IMR-90 (cell line): Measurements from ENCODE around the gene ZNFX1. TPM values are rescaled to one million over a fixed set of nuclear protein-coding genes. Genes with fewer than 3 reads are reported as not detected.

Source experiments
- ATAC-seq: fragments of 200-7000 bp; cut with Tn5 transposase; 2 replicates; pipeline ENCODE4 v1.9.1; 2020; ENCODE audit warnings: low read depth, mild to moderate bottlenecking, moderate library complexity
- BruUV-seq: library from RNA; stranded (reverse); fragments of 400-500 nt; replicated peaks from 2 replicates; lab custom pipeline; 2021; lab: Mats Ljungman, UMichigan
- CTCF ChIA-PET: fragments of 300-600 bp; formaldehyde crosslinking; extraction: SDS; loops from one replicate; lab custom pipeline; 2021; ENCODE audit warnings: antibody characterized with exemption; lab: Yijun Ruan, JAX
- POLR2A ChIA-PET: fragments of 300-600 bp; sonication (Branson Sonifier 250); formaldehyde crosslinking; loops from one replicate; lab custom pipeline; 2022; ENCODE audit warnings: antibody characterized with exemption; ENCODE audit not compliant: unreplicated experiment; lab: Charles Lee
- DNase-seq: peaks from one replicate; pipeline ENCODE4 v3.0.0; 2013
- H2AFZ ChIP-seq: replicated peaks from 2 replicates; pipeline ENCODE3; 2013; ENCODE audit warnings: low read length, mild to moderate bottlenecking; ENCODE audit not compliant: poor library complexity
- H2AK5ac ChIP-seq: 2 replicates; pipeline ENCODE4 v1.6.1; 2013; ENCODE audit warnings: low read depth, low read length, inconsistent platforms
- H2AK9ac ChIP-seq: replicated peaks from 2 replicates; pipeline ENCODE3; 2013; ENCODE audit warnings: mild to moderate bottlenecking, low read depth, low read length, moderate library complexity; ENCODE audit not compliant: poor library complexity
- H2BK120ac ChIP-seq: 2 replicates; pipeline ENCODE4 v1.6.1; 2013; ENCODE audit warnings: low read depth, low read length, inconsistent platforms
- H2BK15ac ChIP-seq: 3 replicates; pipeline ENCODE4 v1.6.1; 2013; ENCODE audit warnings: low read depth, low read length, inconsistent platforms
- H2BK20ac ChIP-seq: 2 replicates; pipeline ENCODE4 v1.6.1; 2013; ENCODE audit warnings: low read depth, mild to moderate bottlenecking, inconsistent platforms, low read length, moderate library complexity
- H2BK5ac ChIP-seq: 2 replicates; pipeline ENCODE4 v1.6.1; 2013; ENCODE audit warnings: mild to moderate bottlenecking, low read depth, low read length, inconsistent platforms; ENCODE audit not compliant: poor library complexity, severe bottlenecking
- H3K14ac ChIP-seq: replicated peaks from 2 replicates; pipeline ENCODE4 v1.6.1; 2013; ENCODE audit warnings: low read depth, low read length, inconsistent platforms
- H3K18ac ChIP-seq: 2 replicates; pipeline ENCODE4 v1.6.1; 2013; ENCODE audit warnings: low read depth, low read length, control low read depth
- H3K23ac ChIP-seq: 2 replicates; pipeline ENCODE4 v1.6.1; 2013; ENCODE audit warnings: low read depth, low read length, inconsistent platforms
- H3K27ac ChIP-seq: 2 replicates; pipeline ENCODE4 v1.5.1; 2013; ENCODE audit warnings: mild to moderate bottlenecking, control low read depth, low read length; ENCODE audit not compliant: insufficient read depth
- H3K27me3 ChIP-seq: 2 replicates; pipeline ENCODE4 v1.6.1; 2013; ENCODE audit warnings: low read length; ENCODE audit not compliant: control insufficient read depth, insufficient read depth
- H3K36me3 ChIP-seq: 2 replicates; pipeline ENCODE4 v1.6.1; 2013; ENCODE audit warnings: low read length, mixed read lengths; ENCODE audit not compliant: control insufficient read depth, insufficient read depth
- H3K4ac ChIP-seq: 2 replicates; pipeline ENCODE4 v1.6.1; 2013; ENCODE audit warnings: low read depth, low read length, inconsistent platforms
- H3K4me1 ChIP-seq: 2 replicates; pipeline ENCODE4 v1.6.1; 2013; ENCODE audit warnings: low read length, mixed read lengths; ENCODE audit not compliant: control insufficient read depth, insufficient read depth
- H3K4me2 ChIP-seq: 2 replicates; pipeline ENCODE4 v1.6.1; 2013; ENCODE audit warnings: low read depth, mild to moderate bottlenecking, control low read depth, low read length, moderate library complexity
- H3K4me3 ChIP-seq: 2 replicates; pipeline ENCODE4 v1.5.1; 2013; ENCODE audit warnings: low read depth, mild to moderate bottlenecking, control low read depth, low read length, moderate library complexity; ENCODE audit not compliant: insufficient read depth
- H3K56ac ChIP-seq: 2 replicates; pipeline ENCODE4 v1.6.1; 2013; ENCODE audit warnings: low read length, inconsistent platforms; ENCODE audit not compliant: insufficient read depth; ENCODE audit errors: extremely low read depth
- H3K79me1 ChIP-seq, 2 experiments: 2 replicates each; pipeline ENCODE4 v1.6.1; 2013; ENCODE audit warnings: low read length in 2 of 2, inconsistent platforms in 1 of 2, low read depth in 1 of 2
- H3K9ac ChIP-seq: 2 replicates; pipeline ENCODE4 v1.6.1; 2013; ENCODE audit warnings: low read depth, low read length, control low read depth
- H3K9me1 ChIP-seq: 2 replicates; pipeline ENCODE4 v1.6.1; 2013; ENCODE audit warnings: low read length, inconsistent platforms; ENCODE audit not compliant: insufficient read depth
- H3K9me3 ChIP-seq: 2 replicates; pipeline ENCODE4 v1.6.1; 2013; ENCODE audit warnings: low read length; ENCODE audit not compliant: control insufficient read depth, insufficient read depth
- H4K20me1 ChIP-seq: 2 replicates; pipeline ENCODE4 v1.6.1; 2013; ENCODE audit warnings: low read length, inconsistent platforms; ENCODE audit not compliant: insufficient read depth
- H4K5ac ChIP-seq: 2 replicates; pipeline ENCODE4 v1.6.1; 2013; ENCODE audit warnings: mild to moderate bottlenecking, low read depth, low read length, control low read depth
- H4K8ac ChIP-seq, 2 experiments: 2 replicates each; pipeline ENCODE4 v1.6.1; 2013; ENCODE audit warnings: low read depth in 2 of 2, low read length in 2 of 2, control low read depth in 1 of 2, inconsistent platforms in 1 of 2
- H4K91ac ChIP-seq: 2 replicates; pipeline ENCODE4 v1.6.1; 2013; ENCODE audit warnings: low read depth, low read length, inconsistent platforms; ENCODE audit not compliant: insufficient read depth
- FOS ChIP-seq: fragments of 150-350 bp; IDR thresholded peaks from 2 replicates; pipeline ENCODE4 v1.6.1; 2016; ENCODE audit warnings: low read depth, low read length
- MAZ ChIP-seq: IDR thresholded peaks from 2 replicates; pipeline ENCODE4 v1.6.1; 2012; ENCODE audit warnings: low read depth, mild to moderate bottlenecking, low read length, improper control_type of control experiment, moderate library complexity, borderline replicate concordance
- RFX5 ChIP-seq: IDR thresholded peaks from 2 replicates; pipeline ENCODE4 v1.8.0; 2012; ENCODE audit warnings: low read depth, mild to moderate bottlenecking, low read length, moderate library complexity
- SMC3 ChIP-seq: fragments of 150-350 bp; IDR thresholded peaks from 2 replicates; pipeline ENCODE4 v1.6.1; 2016; ENCODE audit warnings: low read depth, mild to moderate bottlenecking, antibody characterized with exemption, low read length, moderate library complexity
- WGBS, 2 experiments: methylation state at CpG; one replicate each; pipeline versions ENCODE4 v1.1.5 to v1.1.7; 2013; ENCODE audit warnings: missing lambda C conversion rate in 2 of 2; ENCODE audit not compliant: insufficient read length in 1 of 2; ENCODE audit errors: extremely low coverage in 2 of 2; 5-methylcytosine and 5-hydroxymethylcytosine counted together
- dilution Hi-C: fragments of 300-500 bp; cut with HindIII; formaldehyde crosslinking; loops from one replicate; pipeline ENCODE4 v1.14.3; 2018; ENCODE audit warnings: low sequenced_read_pairs; ENCODE audit not compliant: unreplicated experiment
- in situ Hi-C: fragments of 300-500 bp; cut with MboI; formaldehyde crosslinking; loops from 3 replicates; pipeline ENCODE4 v1.14.3; 2019; ENCODE audit warnings: low sequenced_read_pairs, inconsistent platforms, mixed read lengths
- intact Hi-C: fragments of 100-400 bp; cut with micrococcal nuclease; formaldehyde crosslinking; loops from 2 replicates; pipeline ENCODE4 v1.10.0; 2022
- polyA plus RNA-seq, 3 experiments: library from polyadenylated mRNA; depleted of rRNA; stranded (reverse); fragments of >200 nt; gene quantifications; 2 replicates each; pipeline ENCODE4 v1.2.3, GENCODE V29; 2012; ENCODE audit warnings: low replicate concordance in 1 of 3
- total RNA-seq: library from RNA; depleted of rRNA; stranded (reverse); fragments of >200 nt; gene quantifications from 2 replicates; pipeline ENCODE4 v1.2.3, GENCODE V29; 2012

The ZNFX1 gene
- total and polyA plus RNA-seq, 2 of the 4 experiments (the other 2 are of a cell fraction) = 10.9 to 60.9 TPM

- Histone ChIP-seq H3K9me3 (no peaks in the 10 kb centered on the region), H2AFZ (no peak overlapping the region), H2BK5ac (no peak overlapping the region), H3K14ac (no peak overlapping the region), H3K56ac (no peak overlapping the region), H2AK9ac (no peak overlapping the region), H4K5ac (no peak overlapping the region), H4K20me1 (peaks cover 17% of the 10 kb centered on the region), H2AK5ac (no peak overlapping the region), H3K4me1 (peaks cover 3% of the 10 kb centered on the region; the same call in 1 of the 2 replicates), H3K23ac (no peak overlapping the region), H2BK15ac (no peak overlapping the region), H3K4me3 (no peak overlapping the region), H4K8ac (no peak overlapping the region), H3K27me3 (no peaks in the 10 kb centered on the region), H3K9ac (no peak overlapping the region), H2BK120ac (no peak overlapping the region), H3K27ac (no peak overlapping the region), H3K18ac (no peak overlapping the region), H3K79me1 (peaks cover 4 to 15% of the 10 kb centered on the region in 2 experiments; a peak in 3 of 4 replicates), H3K4ac (no peak overlapping the region), H3K9me1 (no peaks in the 10 kb centered on the region), H3K4me2 (no peak overlapping the region), H3K36me3 (peaks cover 72% of the 10 kb centered on the region), H2BK20ac (no peak overlapping the region), H4K91ac (no peak overlapping the region)
- ChIA-PET POLR2A (no interaction called here), CTCF (interaction anchor here (1.8 kb wide), 1 partner anchor 13 kb away, joined by 5 read pairs; no protein-coding TSS in a partner anchor)
- no peak for DNase-seq
- in situ Hi-C loops (no loop called here), intact Hi-C loops (no loop called here), dilution Hi-C loops (no loop called here)
- WGBS, 2 experiments = 100% methylated on average over 3 of the region's 5 CpGs; no CpG with 5 or more reads in 1 of the 2 experiments
- ATAC-seq = no peak
- no peak for TF ChIP-seq FOS
- no peak for TF ChIP-seq RFX5
- no peak for TF ChIP-seq SMC3
- no peak for TF ChIP-seq MAZ
- no TSS peak for BruUV-seq
Measured at GRCh38 chr20:49247792-49248191, 30.1 kb downstream of the ZNFX1 start.
